Karpas-422 (cell line): Measurements from ENCODE around the gene ATG16L2. TPM values are rescaled to one million over a fixed set of nuclear protein-coding genes. Genes with fewer than 3 reads are reported as not detected.

ENCODE experiments used
- DNase-seq: peaks from one replicate; pipeline ENCODE4 v3.0.0-alpha.2; 2015
- H2AFZ ChIP-seq: fragments of 200-600 bp; sonication (generic); 2 replicates; pipeline ENCODE4 v1.6.1; 2014; ENCODE audit warnings: antibody characterized with exemption, low read length, mixed read lengths
- H3K27ac ChIP-seq: fragments of 200-600 bp; sonication (generic); 2 replicates; pipeline ENCODE4 v1.5.1; 2014; ENCODE audit warnings: mild to moderate bottlenecking, low read length, moderate library complexity
- H3K27me3 ChIP-seq: fragments of 200-600 bp; sonication (generic); 2 replicates; pipeline ENCODE4 v1.6.1; 2014; ENCODE audit warnings: low read length, mixed read lengths
- H3K36me3 ChIP-seq: fragments of 200-600 bp; sonication (generic); 2 replicates; pipeline ENCODE4 v1.6.1; 2014; ENCODE audit warnings: low read length, mixed read lengths; ENCODE audit not compliant: insufficient read depth
- H3K4me1 ChIP-seq: fragments of 200-600 bp; sonication (generic); 2 replicates; pipeline ENCODE4 v1.6.1; 2014; ENCODE audit warnings: mild to moderate bottlenecking, low read length, mixed read lengths
- H3K4me2 ChIP-seq: fragments of 200-600 bp; sonication (generic); 2 replicates; pipeline ENCODE4 v1.6.1; 2014; ENCODE audit warnings: low read length, low read depth, mild to moderate bottlenecking; ENCODE audit not compliant: poor library complexity, severe bottlenecking
- H3K4me3 ChIP-seq: fragments of 200-600 bp; sonication (generic); 2 replicates; pipeline ENCODE4 v1.5.1; 2014; ENCODE audit warnings: mild to moderate bottlenecking, antibody characterized with exemption, low read length, mixed read lengths
- H3K79me2 ChIP-seq: fragments of 200-600 bp; sonication (generic); 2 replicates; pipeline ENCODE4 v1.6.1; 2014; ENCODE audit warnings: mild to moderate bottlenecking, low read length, mixed read lengths
- H3K9ac ChIP-seq: fragments of 200-600 bp; sonication (generic); 2 replicates; pipeline ENCODE4 v1.6.0; 2014; ENCODE audit warnings: low read length
- H3K9me2 ChIP-seq: fragments of 200-600 bp; sonication (generic), shearing (Covaris generic); replicated peaks from 2 replicates; pipeline ENCODE4 v1.6.0; 2014; ENCODE audit warnings: mild to moderate bottlenecking, low read length, moderate library complexity; ENCODE audit not compliant: insufficient read depth
- H3K9me3 ChIP-seq: fragments of 300-700, 200-600 bp; sonication (generic); 2 replicates; pipeline ENCODE4 v1.6.1; 2014; ENCODE audit warnings: low read length, mixed read lengths
- H4K20me1 ChIP-seq: fragments of 200-600 bp; sonication (generic); 2 replicates; pipeline ENCODE4 v1.6.1; 2014; ENCODE audit warnings: mild to moderate bottlenecking, antibody characterized with exemption, low read length, low read depth; ENCODE audit not compliant: insufficient read depth
- small RNA-seq: library from RNA; depleted of rRNA; stranded (forward); fragments of <200 nt; gene quantifications from one replicate; pipeline ENCODE3, GENCODE V24; 2014
- total RNA-seq: library from RNA; depleted of rRNA; stranded (reverse); fragments of >200 nt; shearing (Covaris generic); gene quantifications from 2 replicates; pipeline ENCODE4 v1.2.3, GENCODE V29; 2014; ENCODE audit warnings: low replicate concordance; rRNA removed

ATG16L2 gene
- total RNA-seq, 1 experiment from 2014 or later = 14.8 TPM

GRCh38 chr11:72876147-72876546 lies 61.9 kb downstream of the ATG16L2 start:
- Histone ChIP-seq H3K4me1 (no peaks in the 10 kb centered on the region), H3K9ac (no peak overlapping the region), H3K79me2 (peaks cover 41% of the 10 kb centered on the region), H4K20me1 (no peaks in the 10 kb centered on the region), H3K4me3 (no peak overlapping the region), H3K27me3 (no peaks in the 10 kb centered on the region), H3K9me3 (no peaks in the 10 kb centered on the region), H3K9me2 (no peaks in the 10 kb centered on the region), H2AFZ (no peak overlapping the region), H3K36me3 (peaks cover 41% of the 10 kb centered on the region), H3K27ac (no peak overlapping the region), H3K4me2 (no peak overlapping the region)
- DNase-seq = no peak

Small RNA genes within 50 kb of the gene (small RNA-seq; reads per million reads assigned to genes)
- gene MIR4692 (not detected), gene RF00019 (not detected), gene RNU6-672P (not detected)

Other genes starting within 250 kb of the ATG16L2 start
- gene PDE2A, start 140.0 kb upstream of the ATG16L2 start, total RNA-seq = 1.8 and 10.4 TPM in 2 replicates
- 76.1 and 103 TPM in 2 replicates for gene ARAP1, start 62.0 kb upstream of the ATG16L2 start, total RNA-seq
- 4.3 and 4.7 TPM in 2 replicates for gene STARD10, start 20.4 kb upstream of the ATG16L2 start, total RNA-seq